Endometrial microvascular endothelial cells (primary cell): Measurements from ENCODE around the gene ENKUR. TPM values are rescaled to one million over a fixed set of nuclear protein-coding genes. Genes with fewer than 3 reads are reported as not detected.
"Not testable (repeated sequence)": the region's sequence is repeated elsewhere in the genome, so short reads cannot be mapped to it uniquely, and the experiment has no call there.

Experiments
- in situ Hi-C: cut with HindIII; loops from 2 replicates; pipeline ENCODE4 v1.10.0; 2017; ENCODE audit warnings: low sequenced_read_pairs, low pct_unique_long_range_greater_than_20kb; ENCODE audit errors: inconsistent ontology term
- total RNA-seq: library from RNA; depleted of rRNA; stranded (reverse); fragments of >200 nt; gene quantifications from one replicate; pipeline ENCODE4 v1.2.3, GENCODE V29; 2015; ENCODE audit errors: inconsistent ontology term

The ENKUR gene
- total RNA-seq, 1 donor from 2014 or later = not detected

GRCh38 chr10:24983130-24983529 is 32.8 kb downstream of the ENKUR start:
- in situ Hi-C loops = no loop called here

GRCh38 chr10:24982319-24983112 is 33.4 kb downstream of the ENKUR start:
- in situ Hi-C loops = no loop called here

GRCh38 chr10:24981161-24981710 is 34.7 kb downstream of the ENKUR start:
- in situ Hi-C loops = no loop called here

GRCh38 chr10:24979685-24980084 is 36.3 kb downstream of the ENKUR start:
- in situ Hi-C loops = no loop called here

- in situ Hi-C loops = no loop called here
Measured at GRCh38 chr10:24974976-24975375, 41.0 kb downstream of the ENKUR start.

GRCh38 chr10:24973163-24973562 is 42.8 kb downstream of the ENKUR start:
- in situ Hi-C loops = no loop called here

GRCh38 chr10:24971374-24971773 is 44.6 kb downstream of the ENKUR start:
- in situ Hi-C loops = no loop called here

GRCh38 chr10:24969841-24970281 is 46.1 kb downstream of the ENKUR start:
- in situ Hi-C loops = no loop called here

- in situ Hi-C loops = not testable (repeated sequence)
Measured at GRCh38 chr10:24968951-24969350, 47.0 kb downstream of the ENKUR start.

GRCh38 chr10:24968349-24968748 is 47.6 kb downstream of the ENKUR start:
- in situ Hi-C loops = no loop called here

- in situ Hi-C loops = no loop called here
Measured at GRCh38 chr10:24966962-24967481, 48.9 kb downstream of the ENKUR start.

- in situ Hi-C loops = no loop called here
Measured at GRCh38 chr10:24965051-24965450, 50.9 kb downstream of the ENKUR start.

GRCh38 chr10:24963521-24964041 is 52.4 kb downstream of the ENKUR start:
- in situ Hi-C loops = no loop called here

- in situ Hi-C loops = no loop called here
Measured at GRCh38 chr10:24962995-24963394, 53.0 kb downstream of the ENKUR start.

GRCh38 chr10:24961582-24961981 is 54.4 kb downstream of the ENKUR start:
- in situ Hi-C loops = no loop called here

- in situ Hi-C loops = no loop called here
Measured at GRCh38 chr10:24959382-24959730, 56.6 kb downstream of the ENKUR start.

GRCh38 chr10:24958721-24959381 is 57.1 kb downstream of the ENKUR start:
- in situ Hi-C loops = no loop called here

GRCh38 chr10:24958091-24958720 is 57.8 kb downstream of the ENKUR start:
- in situ Hi-C loops = no loop called here

- in situ Hi-C loops = not testable (repeated sequence)
Measured at GRCh38 chr10:24957624-24958051, 58.3 kb downstream of the ENKUR start.
